ENCODE results near the gene MBNL1.

Gene MBNL1

GRCh38 chr3:152299249-152299976 lies 30.7 kb downstream of the MBNL1 start:
- DNase-seq = peak; percentile 82

GRCh38 chr3:152300029-152300731 lies 31.5 kb downstream of the MBNL1 start:
- no peak for DNase-seq

- DNase-seq = no peak
Observed at GRCh38 chr3:152301745-152302181, 33.0 kb downstream of the MBNL1 start.

- DNase-seq = no peak
Observed at GRCh38 chr3:152302521-152303021, 33.8 kb downstream of the MBNL1 start.

GRCh38 chr3:152304160-152304559 lies 35.4 kb downstream of the MBNL1 start:
- DNase-seq = no peak

GRCh38 chr3:152305075-152305474 lies 36.3 kb downstream of the MBNL1 start:
- DNase-seq = no peak

GRCh38 chr3:152307829-152308474 lies 39.2 kb downstream of the MBNL1 start:
- no peak for DNase-seq

- no peak for DNase-seq
Observed at GRCh38 chr3:152308475-152308844, 39.7 kb downstream of the MBNL1 start.

- no peak for DNase-seq
Observed at GRCh38 chr3:152309031-152309430, 40.3 kb downstream of the MBNL1 start.

- DNase-seq = no peak
Observed at GRCh38 chr3:152309535-152310307, 41.0 kb downstream of the MBNL1 start.

- DNase-seq = no peak
Observed at GRCh38 chr3:152313430-152313829, 44.7 kb downstream of the MBNL1 start.

GRCh38 chr3:152313914-152314313 lies 45.2 kb downstream of the MBNL1 start:
- DNase-seq = no peak

- DNase-seq = no peak
Observed at GRCh38 chr3:152314677-152315353, 46.1 kb downstream of the MBNL1 start.

- no peak for DNase-seq
Observed at GRCh38 chr3:152315623-152316022, 46.9 kb downstream of the MBNL1 start.

GRCh38 chr3:152316318-152316717 lies 47.6 kb downstream of the MBNL1 start:
- DNase-seq = no peak

GRCh38 chr3:152317184-152317583 lies 48.5 kb downstream of the MBNL1 start:
- DNase-seq = no peak

- no peak for DNase-seq
Observed at GRCh38 chr3:152317956-152318355, 49.2 kb downstream of the MBNL1 start.

GRCh38 chr3:152318512-152318911 lies 49.8 kb downstream of the MBNL1 start:
- no peak for DNase-seq

GRCh38 chr3:152319256-152319655 lies 50.5 kb downstream of the MBNL1 start:
- no peak for DNase-seq

- DNase-seq = no peak
Observed at GRCh38 chr3:152319831-152320617, 51.3 kb downstream of the MBNL1 start.

- DNase-seq = no peak
Observed at GRCh38 chr3:152321200-152321954, 52.6 kb downstream of the MBNL1 start.
